PFSK-1 (cell line): ENCODE data around the gene VRK3.

Experiments used
- FOXP2 ChIP-seq: optimal IDR thresholded peaks from 2 replicates; pipeline ENCODE3; 2011; ENCODE audit warnings: borderline replicate concordance, control low read depth, inconsistent platforms; ENCODE audit not compliant: insufficient read depth; ENCODE audit errors: extremely low read length, extremely low read depth
- POLR2AphosphoS5 ChIP-seq: IDR thresholded peaks from 2 replicates; pipeline ENCODE4 v1.6.1; 2012; ENCODE audit warnings: low read depth, mild to moderate bottlenecking, control low read depth, low read length, moderate library complexity
- SIN3A ChIP-seq: IDR thresholded peaks from 2 replicates; pipeline ENCODE4 v1.6.1; 2012; ENCODE audit warnings: mild to moderate bottlenecking, low read length, moderate library complexity, borderline replicate concordance; ENCODE audit not compliant: insufficient read depth
- TAF1 ChIP-seq: IDR thresholded peaks from 2 replicates; pipeline ENCODE4 v1.6.1; 2012; ENCODE audit warnings: low read length, control low read depth, borderline replicate concordance; ENCODE audit not compliant: insufficient read depth
- TF ChIP-seq, protein P1 (sequence below), 2 experiments: IDR thresholded peaks; 2 replicates each; pipeline versions ENCODE4 v1.6.1 to v1.8.0; 2011 to 2012; ENCODE audit warnings: low read depth in 2 of 2, low read length in 2 of 2, control low read depth in 1 of 2, inconsistent platforms in 1 of 2, mild to moderate bottlenecking in 1 of 2, moderate library complexity in 1 of 2; ENCODE audit not compliant: insufficient read depth in 1 of 2

VRK3 gene

DNA sequence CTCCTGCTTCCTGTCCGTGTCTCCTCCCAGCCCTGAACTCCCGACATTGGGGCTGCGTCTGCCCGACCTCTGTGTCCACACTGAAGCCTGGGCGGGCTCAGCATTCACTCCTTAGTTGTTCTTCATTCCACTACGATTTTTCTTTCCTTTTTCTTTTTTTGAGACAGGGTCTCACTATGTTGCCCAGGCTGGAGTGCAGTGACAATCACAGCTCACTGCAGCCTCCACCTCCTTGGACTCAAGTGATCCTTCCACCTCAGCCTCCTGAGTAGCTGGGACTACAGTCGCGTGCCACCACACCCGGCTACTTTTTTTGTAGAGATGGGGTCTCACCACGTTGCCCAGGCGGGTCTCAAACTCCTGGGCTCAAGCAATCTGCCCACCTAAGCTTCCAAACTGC is 40.7 kb downstream of the VRK3 start:
- TF ChIP-seq FOXP2 (no peak), TAF1 (no peak), POLR2AphosphoS5 (no peak), SIN3A (no peak)
- TF ChIP-seq, protein P1, sequence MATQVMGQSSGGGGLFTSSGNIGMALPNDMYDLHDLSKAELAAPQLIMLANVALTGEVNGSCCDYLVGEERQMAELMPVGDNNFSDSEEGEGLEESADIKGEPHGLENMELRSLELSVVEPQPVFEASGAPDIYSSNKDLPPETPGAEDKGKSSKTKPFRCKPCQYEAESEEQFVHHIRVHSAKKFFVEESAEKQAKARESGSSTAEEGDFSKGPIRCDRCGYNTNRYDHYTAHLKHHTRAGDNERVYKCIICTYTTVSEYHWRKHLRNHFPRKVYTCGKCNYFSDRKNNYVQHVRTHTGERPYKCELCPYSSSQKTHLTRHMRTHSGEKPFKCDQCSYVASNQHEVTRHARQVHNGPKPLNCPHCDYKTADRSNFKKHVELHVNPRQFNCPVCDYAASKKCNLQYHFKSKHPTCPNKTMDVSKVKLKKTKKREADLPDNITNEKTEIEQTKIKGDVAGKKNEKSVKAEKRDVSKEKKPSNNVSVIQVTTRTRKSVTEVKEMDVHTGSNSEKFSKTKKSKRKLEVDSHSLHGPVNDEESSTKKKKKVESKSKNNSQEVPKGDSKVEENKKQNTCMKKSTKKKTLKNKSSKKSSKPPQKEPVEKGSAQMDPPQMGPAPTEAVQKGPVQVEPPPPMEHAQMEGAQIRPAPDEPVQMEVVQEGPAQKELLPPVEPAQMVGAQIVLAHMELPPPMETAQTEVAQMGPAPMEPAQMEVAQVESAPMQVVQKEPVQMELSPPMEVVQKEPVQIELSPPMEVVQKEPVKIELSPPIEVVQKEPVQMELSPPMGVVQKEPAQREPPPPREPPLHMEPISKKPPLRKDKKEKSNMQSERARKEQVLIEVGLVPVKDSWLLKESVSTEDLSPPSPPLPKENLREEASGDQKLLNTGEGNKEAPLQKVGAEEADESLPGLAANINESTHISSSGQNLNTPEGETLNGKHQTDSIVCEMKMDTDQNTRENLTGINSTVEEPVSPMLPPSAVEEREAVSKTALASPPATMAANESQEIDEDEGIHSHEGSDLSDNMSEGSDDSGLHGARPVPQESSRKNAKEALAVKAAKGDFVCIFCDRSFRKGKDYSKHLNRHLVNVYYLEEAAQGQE (IDR thresholded peaks at IDR 0.05; ENCODE audit: insufficient read depth in 1 of 2, low read depth in 2 of 2, low read length in 2 of 2): no peak

DNA sequence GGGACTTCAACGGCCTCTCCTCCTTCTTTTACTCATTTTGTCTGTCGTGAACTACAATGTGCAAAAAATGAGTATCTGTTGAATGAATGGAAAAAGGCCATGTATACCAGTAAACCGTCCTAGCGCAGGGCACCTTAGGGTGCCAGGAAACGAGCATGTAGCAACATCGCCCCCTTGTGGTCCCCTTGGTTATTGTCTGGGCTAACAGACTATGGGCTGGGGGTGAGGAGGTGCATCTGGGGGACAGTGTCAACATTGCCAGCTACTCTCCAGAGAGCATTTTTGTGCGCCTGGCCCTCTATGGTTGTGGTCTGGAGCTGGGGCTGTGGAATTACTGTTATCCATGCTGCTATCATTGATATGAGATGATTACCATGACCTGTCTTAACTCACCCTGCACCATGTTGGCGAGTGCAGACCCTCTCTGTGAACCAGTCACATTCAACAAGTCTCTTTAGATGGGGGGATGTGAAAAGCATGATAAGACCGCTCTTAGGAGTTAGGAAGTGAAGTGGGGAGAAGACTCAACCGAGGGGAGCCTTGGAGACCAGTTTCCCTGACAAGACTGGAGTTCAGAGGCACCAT is 41.4 kb downstream of the VRK3 start:
- TF ChIP-seq, protein P1 (IDR thresholded peaks at IDR 0.05; ENCODE audit: insufficient read depth in 1 of 2, low read depth in 2 of 2, low read length in 2 of 2): peak; percentile 35 to 56; a peak in 2 of 4 replicates
- TF ChIP-seq TAF1: no peak
- TF ChIP-seq SIN3A: no peak
- TF ChIP-seq FOXP2: no peak
- no peak for TF ChIP-seq POLR2AphosphoS5

DNA sequence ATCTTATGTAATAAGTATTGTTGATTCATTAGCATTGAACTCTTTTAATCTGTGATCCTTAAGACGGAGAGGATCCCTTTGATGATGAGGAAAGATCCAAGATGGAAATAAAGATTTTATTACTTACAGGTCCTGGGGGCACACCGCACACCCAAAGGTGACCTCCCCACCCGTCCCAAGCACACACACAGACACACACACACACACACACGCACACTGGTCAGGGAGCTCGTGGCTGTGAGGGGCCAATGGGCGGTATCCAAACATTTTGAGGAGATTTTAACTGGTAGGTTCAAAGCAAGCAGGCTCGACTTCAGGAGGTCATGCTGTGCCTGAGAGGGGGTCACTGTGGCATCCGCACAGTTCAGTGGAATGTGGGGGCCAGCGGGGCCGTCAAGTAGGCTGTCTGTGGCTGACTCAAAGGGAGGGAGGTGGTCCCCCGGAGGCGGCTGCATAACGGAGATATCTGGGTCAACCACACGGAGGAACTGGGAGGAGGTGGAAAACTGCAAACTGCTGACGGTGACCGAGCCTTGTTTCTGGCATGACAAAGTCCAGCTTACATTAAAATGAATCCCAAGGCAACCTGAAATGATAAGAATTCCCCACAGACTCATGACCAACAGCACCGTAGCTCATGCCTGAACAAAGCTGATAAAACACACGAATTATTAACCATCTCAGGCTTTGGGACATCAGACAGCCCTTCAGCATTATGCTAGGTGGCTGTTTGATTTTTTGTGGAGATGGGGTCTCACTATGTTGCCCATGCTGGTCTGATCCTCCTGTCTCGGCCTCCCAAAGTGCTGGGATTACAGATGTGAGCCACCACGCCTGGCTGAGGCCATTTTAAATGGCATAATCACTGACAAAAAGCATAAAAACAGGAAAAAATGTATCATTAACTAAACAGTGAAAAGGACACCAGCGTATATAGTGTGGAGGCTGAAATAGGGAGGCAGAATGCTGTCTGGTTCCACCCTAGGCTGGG is 43.3 kb downstream of the VRK3 start:
- TF ChIP-seq POLR2AphosphoS5 (no peak), FOXP2 (no peak), SIN3A (no peak)
- TF ChIP-seq, protein P1 (IDR thresholded peaks at IDR 0.05; ENCODE audit: insufficient read depth in 1 of 2, low read depth in 2 of 2, low read length in 2 of 2): no peak

DNA sequence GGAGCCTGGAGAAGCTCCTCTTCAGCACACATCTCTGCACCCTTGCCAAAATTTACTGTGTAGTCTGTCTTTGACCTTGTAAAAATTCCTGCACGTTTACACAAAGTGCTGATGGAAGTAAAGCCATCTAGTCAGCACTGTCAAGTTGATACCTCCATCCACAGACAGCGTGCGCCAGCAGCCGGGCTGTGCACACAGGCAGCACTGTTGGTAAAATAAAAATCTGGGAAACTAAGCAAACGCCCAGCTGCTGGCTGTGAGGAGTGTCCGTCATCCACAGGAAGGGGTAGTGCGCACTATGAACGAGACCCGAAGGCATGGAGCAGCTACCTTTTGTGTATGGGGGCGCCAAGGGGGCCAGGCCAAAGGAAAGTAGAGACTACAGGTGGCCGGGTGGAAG is 46.8 kb downstream of the VRK3 start:
- TF ChIP-seq FOXP2 (no peak), SIN3A (no peak), TAF1 (no peak), POLR2AphosphoS5 (no peak)
- TF ChIP-seq, protein P1 (IDR thresholded peaks at IDR 0.05; ENCODE audit: insufficient read depth in 1 of 2, low read depth in 2 of 2, low read length in 2 of 2): no peak
